CD8-positive, alpha-beta memory T cell (primary cell): ENCODE measurements around the gene RABGGTA. TPM values are rescaled to one million over a fixed set of nuclear protein-coding genes. Genes with fewer than 3 reads are reported as not detected.

ENCODE experiments used
- CTCF ChIA-PET: fragments of 350-600 bp; sonication (Branson Sonifier 250); formaldehyde crosslinking; loops from one replicate; lab custom pipeline; 2021; ENCODE audit warnings: antibody characterized with exemption; lab: Charles Lee
- POLR2A ChIA-PET: fragments of 350-600 bp; sonication (Branson Sonifier 250); formaldehyde crosslinking; loops from one replicate; lab custom pipeline; 2021; ENCODE audit warnings: antibody characterized with exemption; lab: Charles Lee
- DNase-seq, 5 donors: peaks; one replicate each; pipeline versions ENCODE4 v3.0.0 to v3.0.0-alpha.2; 2020 to 2022; ENCODE audit warnings: mixed read lengths in 1 of 5
- H3K27ac ChIP-seq: one replicate; pipeline ENCODE4 v1.7.0; 2013; ENCODE audit warnings: low read depth, mild to moderate bottlenecking, low read length, moderate library complexity
- H3K27me3 ChIP-seq: 2 replicates; pipeline ENCODE4 v1.7.0; 2013; ENCODE audit warnings: low read length, mild to moderate bottlenecking; ENCODE audit not compliant: insufficient read depth, poor library complexity, severe bottlenecking
- H3K36me3 ChIP-seq: 2 replicates; pipeline ENCODE4 v1.7.0; 2013; ENCODE audit warnings: mild to moderate bottlenecking, low read length, moderate library complexity; ENCODE audit not compliant: insufficient read depth
- H3K4me1 ChIP-seq: 2 replicates; pipeline ENCODE4 v1.7.0; 2013; ENCODE audit warnings: mild to moderate bottlenecking, low read length, moderate library complexity; ENCODE audit not compliant: insufficient read depth
- H3K4me3 ChIP-seq: 2 replicates; pipeline ENCODE4 v1.7.0; 2013; ENCODE audit warnings: mild to moderate bottlenecking, low read length
- H3K9me3 ChIP-seq: 2 replicates; pipeline ENCODE4 v1.7.0; 2013; ENCODE audit warnings: mild to moderate bottlenecking, low read length
- H3K27ac Mint-ChIP-seq, 8 donors: one replicate each; pipeline ENCODE4 v1.8.0; 2020 to 2021; ENCODE audit warnings: mixed read lengths in 8 of 8, mild to moderate bottlenecking in 6 of 8, inconsistent platforms in 3 of 8, moderate library complexity in 3 of 8
- H3K27me3 Mint-ChIP-seq, 2 donors: one replicate each; pipeline ENCODE4 v1.8.0; 2020 to 2021; ENCODE audit warnings: mixed read lengths in 2 of 2, mild to moderate bottlenecking in 1 of 2, moderate library complexity in 1 of 2
- H3K36me3 Mint-ChIP-seq, 3 donors: one replicate each; pipeline ENCODE4 v1.8.0; 2020 to 2021; ENCODE audit warnings: mixed read lengths in 3 of 3, inconsistent platforms in 1 of 3, mild to moderate bottlenecking in 1 of 3
- H3K4me1 Mint-ChIP-seq, 3 donors: one replicate each; pipeline ENCODE4 v1.8.0; 2020 to 2021; ENCODE audit warnings: mixed read lengths in 3 of 3, inconsistent platforms in 1 of 3, mild to moderate bottlenecking in 1 of 3
- H3K4me3 Mint-ChIP-seq, 7 donors: one replicate each; pipeline ENCODE4 v1.8.0; 2020 to 2021; ENCODE audit warnings: mixed read lengths in 7 of 7, mild to moderate bottlenecking in 6 of 7, moderate library complexity in 4 of 7, inconsistent platforms in 2 of 7
- H3K9me3 Mint-ChIP-seq, 5 donors: one replicate each; pipeline ENCODE4 v1.8.0; 2020 to 2022; ENCODE audit warnings: mixed read lengths in 5 of 5, mild to moderate bottlenecking in 3 of 5, moderate library complexity in 2 of 5, inconsistent platforms in 1 of 5
- polyA plus RNA-seq: library from polyadenylated mRNA; unstranded; fragments of 300-500 nt; fragmentation: Illumina TruSeq; gene quantifications from one replicate; pipeline ENCODE4 v1.2.3, GENCODE V29; 2021
- total RNA-seq, 2 experiments: library from RNA; stranded (reverse); gene quantifications; one replicate each; pipeline ENCODE4 v1.2.3, GENCODE V29; 2021

Gene RABGGTA
- total and polyA plus RNA-seq, 3 experiments from 2014 or later: 37.7 to 41.8 (median 41.0) TPM

GRCh38 chr14:24290746-24291145 lies 19.3 kb upstream of the RABGGTA start:
- Histone ChIP-seq H3K4me1 (no peaks in the 10 kb centered on the region), H3K4me3 (no peak overlapping the region), H3K9me3 (no peaks in the 10 kb centered on the region), H3K27me3 (no peaks in the 10 kb centered on the region), H3K36me3 (peaks cover 32% of the 10 kb centered on the region), H3K27ac (no peak overlapping the region)
- CTCF ChIA-PET: interaction anchor here (1.8 to 4.5 kb wide), 2 partner anchors 9 to 46 kb away, joined by 6 to 33 read pairs; partner anchors contain the start of genes DHRS1, NOP9 and TINF2
- peaks cover 0 to 58% (median 18%) of the 10 kb centered on the region in 3 donors for H3K36me3 Mint-ChIP-seq
- peaks cover 0 to 2% of the 10 kb centered on the region in 2 donors for H3K27me3 Mint-ChIP-seq
- peak overlapping the region in 2 of 8 donors; percentile 14 to 66 for H3K27ac Mint-ChIP-seq
- no peak overlapping the region for H3K4me3 Mint-ChIP-seq
- DNase-seq: no peak
- H3K4me1 Mint-ChIP-seq: peaks cover 0 to 15% (median 1%) of the 10 kb centered on the region in 3 donors
- POLR2A ChIA-PET: no interaction called here
- H3K9me3 Mint-ChIP-seq: no peaks in the 10 kb centered on the region

GRCh38 chr14:24289649-24290280 lies 18.4 kb upstream of the RABGGTA start:
- CTCF ChIA-PET: interaction anchor here (1.1 to 4.5 kb wide), 4 partner anchors 10 to 45 kb away, joined by 3 to 33 read pairs (median 4); partner anchors contain the start of genes CIDEB, DHRS1, NOP9 and TINF2
- Histone ChIP-seq H3K4me3 (no peak overlapping the region), H3K36me3 (peaks cover 29% of the 10 kb centered on the region), H3K27ac (no peak overlapping the region), H3K4me1 (no peaks in the 10 kb centered on the region), H3K27me3 (no peaks in the 10 kb centered on the region), H3K9me3 (no peaks in the 10 kb centered on the region)
- H3K4me1 Mint-ChIP-seq: peaks cover 0 to 15% (median 1%) of the 10 kb centered on the region in 3 donors
- no peaks in the 10 kb centered on the region for H3K9me3 Mint-ChIP-seq
- H3K36me3 Mint-ChIP-seq: peaks cover 0 to 48% (median 14%) of the 10 kb centered on the region in 3 donors
- DNase-seq: no peak
- H3K27ac Mint-ChIP-seq: peak overlapping the region in 3 of 8 donors; percentile 15 to 73 (median 50)
- POLR2A ChIA-PET: no interaction called here
- no peak overlapping the region for H3K4me3 Mint-ChIP-seq
- peaks cover 0 to 2% of the 10 kb centered on the region in 2 donors for H3K27me3 Mint-ChIP-seq

- no peaks in the 10 kb centered on the region for H3K27me3 ChIP-seq
- H3K27ac ChIP-seq: no peak overlapping the region
- peaks cover 0 to 29% (median 14%) of the 10 kb centered on the region in 3 donors for H3K36me3 Mint-ChIP-seq
- CTCF ChIA-PET: interaction anchor here (1.7 kb wide), 1 partner anchor 15 kb away, joined by 5 read pairs; the partner anchor contains the start of gene RABGGTA
- peaks cover 0 to 15% (median 1%) of the 10 kb centered on the region in 3 donors for H3K4me1 Mint-ChIP-seq
- no peak overlapping the region for H3K4me3 Mint-ChIP-seq
- peaks cover 0 to 2% of the 10 kb centered on the region in 2 donors for H3K27me3 Mint-ChIP-seq
- no peaks in the 10 kb centered on the region for H3K4me1 ChIP-seq
- no peaks in the 10 kb centered on the region for H3K9me3 ChIP-seq
- H3K9me3 Mint-ChIP-seq: no peaks in the 10 kb centered on the region
- no peak overlapping the region for H3K4me3 ChIP-seq
- POLR2A ChIA-PET: no interaction called here
- peaks cover 21% of the 10 kb centered on the region for H3K36me3 ChIP-seq
- no peak for DNase-seq
- H3K27ac Mint-ChIP-seq: peak overlapping the region in 1 of 8 donors; percentile 10
These were observed 15.6 kb upstream of the RABGGTA start for GRCh38 chr14:24286996-24287395.

- no peaks in the 10 kb centered on the region for H3K27me3 ChIP-seq
- no peak overlapping the region for H3K27ac ChIP-seq
- Mint-ChIP-seq H3K4me1 (peaks cover 0 to 10% (median 0%) of the 10 kb centered on the region in 3 donors), H3K27me3 (peaks cover 0 to 2% of the 10 kb centered on the region in 2 donors), H3K9me3 (no peaks in the 10 kb centered on the region), H3K4me3 (no peak overlapping the region), H3K36me3 (peaks cover 0 to 13% (median 3%) of the 10 kb centered on the region in 3 donors), H3K27ac (peak overlapping the region in 2 of 8 donors; percentile 38 to 57)
- H3K36me3 ChIP-seq: peaks cover 4% of the 10 kb centered on the region
- DNase-seq: no peak
- no peaks in the 10 kb centered on the region for H3K4me1 ChIP-seq
- POLR2A ChIA-PET: no interaction called here
- H3K4me3 ChIP-seq: no peak overlapping the region
- CTCF ChIA-PET: interaction anchor here (1.0 to 1.5 kb wide), 2 partner anchors 43 to 146 kb away, joined by 3 to 4 read pairs; partner anchors contain the start of gene TINF2
- H3K9me3 ChIP-seq: no peaks in the 10 kb centered on the region
These were observed 14.0 kb upstream of the RABGGTA start for GRCh38 chr14:24285351-24285750.

GRCh38 chr14:24284501-24285035 lies 13.2 kb upstream of the RABGGTA start:
- H3K27ac Mint-ChIP-seq: peak overlapping the region in 1 of 8 donors; percentile 20
- DNase-seq: no peak
- H3K4me3 ChIP-seq: no peak overlapping the region
- H3K27ac ChIP-seq: no peak overlapping the region
- H3K9me3 ChIP-seq: no peaks in the 10 kb centered on the region
- H3K36me3 Mint-ChIP-seq: peaks cover 0 to 5% (median 2%) of the 10 kb centered on the region in 3 donors
- H3K36me3 ChIP-seq: no peaks in the 10 kb centered on the region
- peaks cover 2 to 7% (median 3%) of the 10 kb centered on the region in 3 donors for H3K4me1 Mint-ChIP-seq
- ChIA-PET POLR2A (no interaction called here), CTCF (interaction anchor here (1.0 to 1.5 kb wide), 2 partner anchors 42 to 147 kb away, joined by 3 to 4 read pairs; partner anchors contain the start of gene TINF2)
- peaks cover 0 to 2% of the 10 kb centered on the region in 2 donors for H3K27me3 Mint-ChIP-seq
- H3K4me3 Mint-ChIP-seq: no peak overlapping the region
- H3K4me1 ChIP-seq: peaks cover 5% of the 10 kb centered on the region
- H3K27me3 ChIP-seq: no peaks in the 10 kb centered on the region
- H3K9me3 Mint-ChIP-seq: no peaks in the 10 kb centered on the region

GRCh38 chr14:24283796-24284460 lies 12.5 kb upstream of the RABGGTA start:
- Mint-ChIP-seq H3K4me3 (no peak overlapping the region), H3K4me1 (peaks cover 7 to 11% (median 9%) of the 10 kb centered on the region in 3 donors), H3K27me3 (peaks cover 0 to 2% of the 10 kb centered on the region in 2 donors), H3K36me3 (peaks cover 0 to 2% (median 1%) of the 10 kb centered on the region in 3 donors), H3K27ac (peak overlapping the region in 2 of 8 donors; percentile 15 to 70), H3K9me3 (no peaks in the 10 kb centered on the region)
- POLR2A ChIA-PET: no interaction called here
- H3K36me3 ChIP-seq: no peaks in the 10 kb centered on the region
- no peaks in the 10 kb centered on the region for H3K27me3 ChIP-seq
- no peaks in the 10 kb centered on the region for H3K9me3 ChIP-seq
- CTCF ChIA-PET: no interaction called here
- DNase-seq: no peak
- H3K4me1 ChIP-seq: peaks cover 11% of the 10 kb centered on the region
- no peak overlapping the region for H3K27ac ChIP-seq
- no peak overlapping the region for H3K4me3 ChIP-seq

- no peak for DNase-seq
- no peak overlapping the region for H3K27ac ChIP-seq
- H3K9me3 ChIP-seq: no peaks in the 10 kb centered on the region
- H3K4me3 Mint-ChIP-seq: no peak overlapping the region
- no peaks in the 10 kb centered on the region for H3K27me3 ChIP-seq
- H3K4me1 Mint-ChIP-seq: peaks cover 13 to 19% (median 17%) of the 10 kb centered on the region in 3 donors
- no peak overlapping the region for H3K4me3 ChIP-seq
- H3K36me3 Mint-ChIP-seq: peaks cover 0 to 2% (median 0%) of the 10 kb centered on the region in 3 donors
- ChIA-PET CTCF (interaction anchor here (1.6 to 3.5 kb wide), 2 partner anchors 14 to 51 kb away, joined by 5 to 10 read pairs; no protein-coding TSS in a partner anchor), POLR2A (interaction anchor here (0.7 kb wide), 1 partner anchor 11 kb away, joined by 4 read pairs; no protein-coding TSS in a partner anchor)
- H3K27ac Mint-ChIP-seq: peak overlapping the region in 2 of 8 donors; percentile 25 to 66
- no peaks in the 10 kb centered on the region for H3K9me3 Mint-ChIP-seq
- no peaks in the 10 kb centered on the region for H3K36me3 ChIP-seq
- peaks cover 16% of the 10 kb centered on the region for H3K4me1 ChIP-seq
- peaks cover 0 to 2% of the 10 kb centered on the region in 2 donors for H3K27me3 Mint-ChIP-seq
These were observed 11.3 kb upstream of the RABGGTA start for GRCh38 chr14:24282736-24283135.
